Lung (tissue), 16 donors: ENCODE measurements around the gene CORO1A. TPM values are rescaled to one million over a fixed set of nuclear protein-coding genes. Genes with fewer than 3 reads are reported as not detected.

Source experiments
- ATAC-seq: fragments of 200-7000 bp; cut with Tn5 transposase; one replicate; pipeline ENCODE4 v1.9.1; 2020; ENCODE audit warnings: moderate number of reproducible peaks; ENCODE audit not compliant: insufficient read depth, low FRiP score
- DNase-seq, 3 donors: peaks; one replicate each; pipeline ENCODE4 v3.0.0-alpha.2; 2013 to 2017
- H3K27ac ChIP-seq, 2 donors: one replicate each; pipeline ENCODE4 v1.5.1; 2013; ENCODE audit warnings: mild to moderate bottlenecking in 2 of 2, moderate library complexity in 2 of 2, control low read depth in 1 of 2, inconsistent platforms in 1 of 2, low read depth in 1 of 2, low read length in 1 of 2
- H3K27me3 ChIP-seq, 3 donors: one replicate each; pipeline ENCODE4 v1.5.1; 2013; ENCODE audit warnings: low read length in 2 of 3; ENCODE audit not compliant: control insufficient read depth in 3 of 3, insufficient read depth in 3 of 3
- H3K36me3 ChIP-seq, 4 donors: one replicate each; pipeline ENCODE4 v1.5.1; 2013; ENCODE audit warnings: low read length in 4 of 4, mild to moderate bottlenecking in 1 of 4, moderate library complexity in 1 of 4; ENCODE audit not compliant: control insufficient read depth in 4 of 4, insufficient read depth in 4 of 4
- H3K4me1 ChIP-seq, 5 donors: one replicate each; pipeline ENCODE4 v1.5.1; 2013; ENCODE audit warnings: low read length in 5 of 5, mild to moderate bottlenecking in 2 of 5, moderate library complexity in 1 of 5; ENCODE audit not compliant: control insufficient read depth in 5 of 5, insufficient read depth in 5 of 5
- H3K4me3 ChIP-seq: one replicate; pipeline ENCODE4 v1.5.1; 2013; ENCODE audit warnings: mild to moderate bottlenecking, control low read depth, moderate library complexity
- H3K9ac ChIP-seq, 2 donors: one replicate each; pipeline ENCODE4 v1.5.1; 2013; ENCODE audit warnings: low read length in 2 of 2, control low read depth in 1 of 2; ENCODE audit not compliant: insufficient read depth in 1 of 2
- H3K9me3 ChIP-seq, 4 donors: one replicate each; pipeline ENCODE4 v1.5.1; 2013; ENCODE audit warnings: low read length in 3 of 4, mild to moderate bottlenecking in 1 of 4, moderate library complexity in 1 of 4; ENCODE audit not compliant: control insufficient read depth in 4 of 4, insufficient read depth in 3 of 4
- WGBS, 2 donors: extraction: QIAGEN DNeasy Blood & Tissue Kit; methylation state at CpG; one replicate each; pipeline ENCODE4 v1.1.7; 2013; 5-methylcytosine and 5-hydroxymethylcytosine counted together
- long read RNA-seq, 5 donors: transcript quantifications; one replicate each; lab custom pipeline, GENCODE V29; 2026
- polyA plus RNA-seq, 2 donors: library from polyadenylated mRNA; stranded (reverse); fragments of 200-250 nt; gene quantifications; one replicate each; pipeline ENCODE4 v1.2.1, GENCODE V29; 2013
- total RNA-seq, 2 donors: library from RNA; depleted of rRNA in 1 of 2; stranded (reverse); fragments of >200 nt in 1 of 2; gene quantifications; one replicate each; pipeline ENCODE4 v1.2.1, GENCODE V29; 2014 to 2021
- TF ChIP-seq, protein P1 (sequence below): IDR thresholded peaks from 2 replicates; pipeline ENCODE4 v1.5.1; 2012; ENCODE audit warnings: mild to moderate bottlenecking; ENCODE audit errors: control extremely low read depth, extremely low read depth
- donor health status: control.
- donor health status: control.
- donor health status: Bipolar disorder and iron deficiency.
- donor health status: healthy.
- donor health status: DM: yes; HTN: yes; CAD: no.

CORO1A gene
- 100 to 1,000 TPM in 1 of 2 donors, 10 to 100 TPM in 1; 47.7 to 143 TPM for total RNA-seq
- polyA plus RNA-seq, result 100 to 1,000 TPM in 1 of 2 donors, 10 to 100 TPM in 1; 41.8 to 419 TPM
- long read RNA-seq, donor 1, transcript CORO1A-201 (11 exons, 1,803 nt), result major isoform, 5 of 5 reads
- long read RNA-seq, donor 1, partial matches to known transcripts, result 0 of 5 reads
- long read RNA-seq, donor 1, other reads (novel, unspliced or antisense), result 0 of 5 reads
- long read RNA-seq, donor 2, partial matches to known transcripts, result 0 of 1 reads
- long read RNA-seq, donor 2, other reads (novel, unspliced or antisense), result 0 of 1 reads
- long read RNA-seq, donor 3, result 0 reads
- long read RNA-seq, donor 4, partial matches to known transcripts, result 0 of 1 reads
- long read RNA-seq, donor 4, other reads (novel, unspliced or antisense), result 0 of 1 reads
- long read RNA-seq, donor 5, partial matches to known transcripts, result 0 of 2 reads
- long read RNA-seq, donor 5, other reads (novel, unspliced or antisense), result 0 of 2 reads

DNA sequence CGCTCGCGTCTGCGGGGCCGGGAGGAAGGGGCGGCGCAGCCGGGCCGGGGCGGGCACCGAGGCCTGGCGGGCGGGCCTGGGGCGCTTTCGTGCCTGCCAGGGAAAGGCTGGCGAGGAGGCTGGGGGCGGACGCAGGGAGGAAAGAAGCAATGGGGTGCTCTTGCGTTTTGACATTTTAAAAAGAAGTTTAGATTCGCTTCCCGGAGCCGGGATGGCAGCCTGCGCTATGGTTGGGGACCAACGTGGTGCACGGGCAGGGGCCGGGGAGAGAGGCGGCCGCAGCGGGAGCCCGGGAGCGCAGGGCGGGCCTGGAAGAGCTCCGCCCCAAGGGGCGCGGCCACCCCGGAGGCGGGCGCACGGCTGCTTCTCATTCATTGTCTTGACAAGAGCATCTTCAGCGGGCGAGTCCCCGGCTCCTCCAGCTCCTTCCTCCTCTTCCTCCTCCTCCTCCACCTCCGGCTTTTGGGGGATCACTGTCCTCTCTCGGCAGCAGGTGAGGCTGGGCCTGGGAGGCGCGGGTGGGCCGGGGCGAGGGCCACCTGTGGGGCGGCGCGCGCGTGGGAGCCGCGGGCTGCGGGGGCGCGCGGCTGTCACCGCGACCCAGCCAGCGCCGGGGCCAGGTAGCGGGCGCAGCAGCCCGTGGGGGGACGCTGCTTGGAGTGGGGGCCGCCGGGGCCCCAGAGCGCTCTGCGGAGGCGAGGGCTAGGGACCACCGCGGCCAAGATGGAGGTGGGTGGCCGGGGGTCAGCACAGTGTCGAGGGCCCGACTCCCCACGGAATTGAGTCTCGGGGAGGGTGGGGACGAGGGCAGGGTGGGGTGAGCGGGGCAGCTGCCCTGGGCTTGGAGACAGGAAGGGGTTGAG, at the start of gene CORO1A:
CORO1A (plus strand) TSS at position 370 of the 863 bp plus-strand sequence. CDS start 1,608 bp downstream, outside the sequence.
- H3K9ac ChIP-seq, result peak within 1 kb of the TSS; percentile 37 to 61
- WGBS, 2 donors, result 1% methylated on average over 48 to 81 of the region's 81 CpGs

DNA sequence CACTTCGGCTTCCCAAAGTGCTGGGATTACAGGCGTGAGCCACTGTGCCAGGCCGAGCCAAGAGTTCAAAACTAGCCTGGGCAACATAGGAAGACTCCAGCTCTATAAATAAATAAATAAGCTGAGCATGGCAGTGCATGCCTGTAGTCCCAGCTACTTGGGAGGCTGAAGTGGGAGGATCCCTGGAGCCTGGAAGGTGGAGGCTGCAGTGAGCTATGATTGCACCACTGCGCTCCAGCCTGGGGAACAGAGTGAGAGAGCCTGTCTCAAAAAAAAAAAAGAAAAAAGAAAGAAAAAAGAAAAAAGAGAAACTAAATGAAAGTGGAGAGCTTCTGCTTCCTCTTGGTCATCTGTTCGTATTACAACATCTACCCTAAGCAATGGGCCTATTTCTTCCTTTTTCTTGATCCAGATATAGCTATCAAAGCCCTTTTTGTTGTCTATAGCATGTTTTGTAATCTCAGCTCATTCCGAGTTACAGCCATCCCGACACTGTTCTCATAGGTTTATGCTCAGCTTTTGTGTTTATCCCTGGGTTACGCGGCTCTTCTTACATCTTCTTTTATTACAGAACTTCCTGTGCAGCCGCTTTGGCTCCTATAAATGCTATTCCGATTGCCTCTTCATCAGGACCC, 46.3 kb upstream of the CORO1A start:
- Histone ChIP-seq H3K27me3 (no peaks in the 10 kb centered on the region), H3K27ac (no peak overlapping the region), H3K9ac (no peak overlapping the region), H3K4me3 (no peak overlapping the region), H3K36me3 (no peaks in the 10 kb centered on the region), H3K4me1 (peaks cover 0 to 1% (median 0%) of the 10 kb centered on the region in 5 donors), H3K9me3 (no peaks in the 10 kb centered on the region)
- 42 to 69% methylated on average over 11 of the region's 11 CpGs for whole genome bisulfite sequencing, 2 donors
- DNase-seq (no peak), ATAC-seq (no peak)
- TF ChIP-seq, protein P1, sequence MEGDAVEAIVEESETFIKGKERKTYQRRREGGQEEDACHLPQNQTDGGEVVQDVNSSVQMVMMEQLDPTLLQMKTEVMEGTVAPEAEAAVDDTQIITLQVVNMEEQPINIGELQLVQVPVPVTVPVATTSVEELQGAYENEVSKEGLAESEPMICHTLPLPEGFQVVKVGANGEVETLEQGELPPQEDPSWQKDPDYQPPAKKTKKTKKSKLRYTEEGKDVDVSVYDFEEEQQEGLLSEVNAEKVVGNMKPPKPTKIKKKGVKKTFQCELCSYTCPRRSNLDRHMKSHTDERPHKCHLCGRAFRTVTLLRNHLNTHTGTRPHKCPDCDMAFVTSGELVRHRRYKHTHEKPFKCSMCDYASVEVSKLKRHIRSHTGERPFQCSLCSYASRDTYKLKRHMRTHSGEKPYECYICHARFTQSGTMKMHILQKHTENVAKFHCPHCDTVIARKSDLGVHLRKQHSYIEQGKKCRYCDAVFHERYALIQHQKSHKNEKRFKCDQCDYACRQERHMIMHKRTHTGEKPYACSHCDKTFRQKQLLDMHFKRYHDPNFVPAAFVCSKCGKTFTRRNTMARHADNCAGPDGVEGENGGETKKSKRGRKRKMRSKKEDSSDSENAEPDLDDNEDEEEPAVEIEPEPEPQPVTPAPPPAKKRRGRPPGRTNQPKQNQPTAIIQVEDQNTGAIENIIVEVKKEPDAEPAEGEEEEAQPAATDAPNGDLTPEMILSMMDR, result no peak

More for the DNA sequence above, at the start of gene CORO1A:
- peaks cover 0 to 15% (median 6%) of the 10 kb centered on the region in 5 donors for H3K4me1 ChIP-seq
- peak within 1 kb of the TSS; percentile 61 for H3K4me3 ChIP-seq
- ATAC-seq (peak; percentile 79), DNase-seq (peak; percentile 85 to 87 (median 86))
- no peaks in the 10 kb centered on the region for H3K27me3 ChIP-seq
- peaks cover 0 to 4% (median 0%) of the 10 kb centered on the region in 4 donors for H3K36me3 ChIP-seq
- peak within 1 kb of the TSS; percentile 62 to 88 for H3K27ac ChIP-seq
- no peaks in the 10 kb centered on the region for H3K9me3 ChIP-seq
- TF ChIP-seq, protein P1, result no peak

DNA sequence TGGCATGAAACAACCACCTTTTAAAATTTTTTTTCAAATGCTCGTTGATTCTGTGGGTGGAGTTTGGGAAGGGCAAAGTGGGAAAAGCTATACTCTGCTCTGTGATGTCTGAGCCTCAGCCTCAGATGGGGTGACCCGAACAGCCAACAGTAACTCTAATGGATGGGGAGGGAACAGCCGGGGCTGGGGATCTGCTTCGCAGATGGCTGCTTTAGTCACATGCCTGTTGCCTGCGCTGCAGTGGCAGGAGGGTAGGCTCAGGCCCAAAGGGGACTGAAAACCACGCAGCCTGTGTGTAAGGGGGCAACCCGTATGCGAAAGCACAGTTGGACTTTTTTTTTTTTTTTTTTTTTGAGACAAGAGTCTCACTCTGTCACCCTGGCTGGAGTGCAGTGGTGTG, 45.5 kb upstream of the CORO1A start:
- ATAC-seq, result no peak
- 75 to 79% methylated on average over 8 of the region's 8 CpGs for WGBS, 2 donors
- no peaks in the 10 kb centered on the region for H3K4me1 ChIP-seq

More for the DNA sequence above, 45.5 kb upstream of the CORO1A start:
- TF ChIP-seq, protein P1, result no peak
- no peaks in the 10 kb centered on the region for H3K27me3 ChIP-seq
- no peaks in the 10 kb centered on the region for H3K9me3 ChIP-seq
- no peak overlapping the region for H3K27ac ChIP-seq
- no peak overlapping the region for H3K4me3 ChIP-seq
- no peak for DNase-seq
- H3K9ac ChIP-seq, result no peak overlapping the region
- no peaks in the 10 kb centered on the region for H3K36me3 ChIP-seq
